Measurements from ENCODE around the gene PNPT1.

DNA sequence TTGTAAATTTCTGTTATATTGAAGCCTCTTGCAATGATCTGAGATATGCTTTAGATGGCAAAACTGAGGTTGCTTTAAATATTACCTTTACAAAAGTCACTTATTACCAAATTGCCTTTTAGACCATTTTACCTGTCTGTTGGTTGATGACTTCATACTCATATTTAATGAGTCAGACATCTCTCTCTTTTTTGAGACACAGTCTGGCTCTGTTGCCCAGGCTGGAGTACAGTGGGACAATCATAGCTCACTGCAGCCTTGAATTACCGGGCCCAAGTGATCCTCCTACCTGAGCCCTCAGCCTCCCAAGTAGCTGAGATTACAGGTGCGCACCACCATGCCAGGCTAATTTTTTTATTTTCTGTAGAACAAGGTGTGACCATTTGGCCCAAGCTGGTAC, 64.7 kb downstream of the PNPT1 start:
- TF ChIP-seq, protein P1, sequence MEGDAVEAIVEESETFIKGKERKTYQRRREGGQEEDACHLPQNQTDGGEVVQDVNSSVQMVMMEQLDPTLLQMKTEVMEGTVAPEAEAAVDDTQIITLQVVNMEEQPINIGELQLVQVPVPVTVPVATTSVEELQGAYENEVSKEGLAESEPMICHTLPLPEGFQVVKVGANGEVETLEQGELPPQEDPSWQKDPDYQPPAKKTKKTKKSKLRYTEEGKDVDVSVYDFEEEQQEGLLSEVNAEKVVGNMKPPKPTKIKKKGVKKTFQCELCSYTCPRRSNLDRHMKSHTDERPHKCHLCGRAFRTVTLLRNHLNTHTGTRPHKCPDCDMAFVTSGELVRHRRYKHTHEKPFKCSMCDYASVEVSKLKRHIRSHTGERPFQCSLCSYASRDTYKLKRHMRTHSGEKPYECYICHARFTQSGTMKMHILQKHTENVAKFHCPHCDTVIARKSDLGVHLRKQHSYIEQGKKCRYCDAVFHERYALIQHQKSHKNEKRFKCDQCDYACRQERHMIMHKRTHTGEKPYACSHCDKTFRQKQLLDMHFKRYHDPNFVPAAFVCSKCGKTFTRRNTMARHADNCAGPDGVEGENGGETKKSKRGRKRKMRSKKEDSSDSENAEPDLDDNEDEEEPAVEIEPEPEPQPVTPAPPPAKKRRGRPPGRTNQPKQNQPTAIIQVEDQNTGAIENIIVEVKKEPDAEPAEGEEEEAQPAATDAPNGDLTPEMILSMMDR (IDR thresholded peaks at IDR 0.05; ENCODE audit: insufficient read depth, low read length, poor library complexity, severe bottlenecking) = no peak
- no peak for TF ChIP-seq EZH2phosphoT487 (conservative IDR thresholded peaks at IDR 0.05; ENCODE audit: low read length)
